Endothelial cell of umbilical vein (primary cell): Measurements from ENCODE around the gene NDUFS6.

Experiments
- EZH2 ChIP-seq: IDR thresholded peaks from 2 replicates; pipeline ENCODE4 v1.6.1; 2012; ENCODE audit warnings: borderline replicate concordance, low read depth, mild to moderate bottlenecking, moderate library complexity, low read length, inconsistent platforms; ENCODE audit not compliant: severe bottlenecking
- JUN ChIP-seq: IDR thresholded peaks from 2 replicates; pipeline ENCODE4 v1.6.1; 2011; ENCODE audit warnings: borderline replicate concordance, low read depth; ENCODE audit not compliant: insufficient read length, insufficient read depth
- MYC ChIP-seq: IDR thresholded peaks from one replicate; pipeline ENCODE4 v1.6.1; 2011; ENCODE audit warnings: mild to moderate bottlenecking, low read depth, low read length
- POLR2A ChIP-seq: IDR thresholded peaks from 2 replicates; pipeline ENCODE4 v1.6.1; 2012; ENCODE audit warnings: low read depth, mild to moderate bottlenecking, control low read depth, low read length
- POLR2AphosphoS5 ChIP-seq: IDR thresholded peaks from 2 replicates; pipeline ENCODE4 v1.6.1; 2012; ENCODE audit warnings: low read depth, mild to moderate bottlenecking, control low read depth, low read length, moderate library complexity; ENCODE audit not compliant: insufficient read depth
- TF ChIP-seq, protein P1 (sequence below), 2 donors: IDR thresholded peaks; 1 replicate in 1 of 2; 2 replicates in 1 of 2; pipeline ENCODE4 v1.5.1; 2011; ENCODE audit warnings: low read length in 2 of 2, mild to moderate bottlenecking in 2 of 2, moderate library complexity in 2 of 2, control low read depth in 1 of 2, inconsistent platforms in 1 of 2, low read depth in 1 of 2; ENCODE audit not compliant: insufficient read depth in 1 of 2; ENCODE audit errors: extremely low read depth in 1 of 2
- TF ChIP-seq, protein P2 (sequence below): IDR thresholded peaks from 2 replicates; pipeline ENCODE4 v1.6.1; 2011; ENCODE audit not compliant: insufficient read depth, insufficient read length

DNA sequence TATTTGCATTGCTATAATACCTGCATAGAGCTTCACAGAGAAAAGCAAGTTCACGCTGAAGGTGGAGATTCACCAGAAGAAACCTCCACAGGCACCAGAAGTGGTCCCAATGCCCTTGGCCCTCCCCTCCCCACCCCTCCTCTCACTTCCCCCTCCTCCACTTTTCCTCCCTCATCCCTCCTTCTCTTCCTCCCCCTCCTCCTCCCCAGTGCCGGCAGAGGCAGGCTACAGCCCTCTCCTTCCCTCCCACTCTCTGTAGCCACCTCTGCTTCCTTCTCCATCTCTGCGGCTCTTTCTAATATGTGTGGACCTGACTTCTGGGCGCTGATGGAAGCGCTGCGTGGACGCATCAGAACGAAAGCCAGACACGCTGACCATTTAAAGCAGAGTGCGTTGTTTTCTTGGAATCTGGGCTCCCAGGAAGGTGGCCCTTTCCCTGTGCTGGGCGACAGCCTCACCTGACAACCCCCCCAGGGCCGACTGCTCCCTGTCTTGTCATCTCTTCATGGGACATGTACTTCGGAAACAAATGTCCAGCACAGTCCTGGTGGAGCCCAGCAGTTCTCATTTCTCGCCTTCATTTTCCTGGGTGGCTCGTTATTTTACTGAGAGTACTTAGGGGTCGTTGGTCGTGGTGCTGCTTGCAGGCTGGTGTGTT, 29.5 kb downstream of the NDUFS6 start:
- TF ChIP-seq POLR2AphosphoS5 (no peak), EZH2 (no peak), POLR2A (no peak), MYC (no peak), JUN (no peak)
- TF ChIP-seq, protein P1, sequence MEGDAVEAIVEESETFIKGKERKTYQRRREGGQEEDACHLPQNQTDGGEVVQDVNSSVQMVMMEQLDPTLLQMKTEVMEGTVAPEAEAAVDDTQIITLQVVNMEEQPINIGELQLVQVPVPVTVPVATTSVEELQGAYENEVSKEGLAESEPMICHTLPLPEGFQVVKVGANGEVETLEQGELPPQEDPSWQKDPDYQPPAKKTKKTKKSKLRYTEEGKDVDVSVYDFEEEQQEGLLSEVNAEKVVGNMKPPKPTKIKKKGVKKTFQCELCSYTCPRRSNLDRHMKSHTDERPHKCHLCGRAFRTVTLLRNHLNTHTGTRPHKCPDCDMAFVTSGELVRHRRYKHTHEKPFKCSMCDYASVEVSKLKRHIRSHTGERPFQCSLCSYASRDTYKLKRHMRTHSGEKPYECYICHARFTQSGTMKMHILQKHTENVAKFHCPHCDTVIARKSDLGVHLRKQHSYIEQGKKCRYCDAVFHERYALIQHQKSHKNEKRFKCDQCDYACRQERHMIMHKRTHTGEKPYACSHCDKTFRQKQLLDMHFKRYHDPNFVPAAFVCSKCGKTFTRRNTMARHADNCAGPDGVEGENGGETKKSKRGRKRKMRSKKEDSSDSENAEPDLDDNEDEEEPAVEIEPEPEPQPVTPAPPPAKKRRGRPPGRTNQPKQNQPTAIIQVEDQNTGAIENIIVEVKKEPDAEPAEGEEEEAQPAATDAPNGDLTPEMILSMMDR (IDR thresholded peaks at IDR 0.05; ENCODE audit: extremely low read depth in 1 of 2, insufficient read depth in 1 of 2, low read depth in 1 of 2, low read length in 2 of 2) = no peak
- TF ChIP-seq, protein P2, sequence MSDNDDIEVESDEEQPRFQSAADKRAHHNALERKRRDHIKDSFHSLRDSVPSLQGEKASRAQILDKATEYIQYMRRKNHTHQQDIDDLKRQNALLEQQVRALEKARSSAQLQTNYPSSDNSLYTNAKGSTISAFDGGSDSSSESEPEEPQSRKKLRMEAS = no peak
